Fibroblast of lung (primary cell): ENCODE data around the gene LMO1. TPM values are rescaled to one million over a fixed set of nuclear protein-coding genes. Genes with fewer than 3 reads are reported as not detected.

Experiments
- DNase-seq, 2 donors: peaks; one replicate each; pipeline versions ENCODE4 v3.0.0 to v3.0.0-alpha.2; 2010; ENCODE audit warnings: low read depth in 2 of 2
- H2AFZ ChIP-seq: 2 replicates; pipeline ENCODE4 v1.5.1; 2012; ENCODE audit warnings: low read length, control low read depth, inconsistent platforms
- H3K27ac ChIP-seq: 2 replicates; pipeline ENCODE4 v1.5.1; 2011; ENCODE audit warnings: low read length, control low read depth; ENCODE audit not compliant: insufficient read depth
- H3K27me3 ChIP-seq: 2 replicates; pipeline ENCODE4 v1.5.1; 2011; ENCODE audit warnings: mild to moderate bottlenecking, low read length; ENCODE audit not compliant: control insufficient read depth, insufficient read depth
- H3K36me3 ChIP-seq: 2 replicates; pipeline ENCODE4 v1.5.1; 2011; ENCODE audit warnings: low read length; ENCODE audit not compliant: control insufficient read depth, insufficient read depth
- H3K4me1 ChIP-seq: 2 replicates; pipeline ENCODE4 v1.5.1; 2011; ENCODE audit warnings: low read length; ENCODE audit not compliant: control insufficient read depth, insufficient read depth; ENCODE audit errors: extremely low read depth
- H3K4me2 ChIP-seq: 2 replicates; pipeline ENCODE4 v1.5.1; 2011; ENCODE audit warnings: low read length, control low read depth; ENCODE audit not compliant: insufficient read depth; ENCODE audit errors: extremely low read depth
- H3K4me3 ChIP-seq, 4 experiments: fragments of 200-600 bp in 1 of 4; sonication (generic) in 1 of 4; replicated peaks in 1 of 4; 2 replicates each; pipeline ENCODE4 v1.5.1; 2011 to 2016; ENCODE audit warnings: low read length in 4 of 4, low read depth in 3 of 4, mild to moderate bottlenecking in 3 of 4, control low read depth in 2 of 4, inconsistent platforms in 1 of 4, mixed read lengths in 1 of 4; ENCODE audit not compliant: insufficient read depth in 1 of 4; ENCODE audit errors: control extremely low read depth in 1 of 4
- H3K79me2 ChIP-seq: 2 replicates; pipeline ENCODE4 v1.5.1; 2012; ENCODE audit warnings: mild to moderate bottlenecking, low read length, inconsistent platforms; ENCODE audit not compliant: control insufficient read depth, insufficient read depth
- H3K9ac ChIP-seq: 2 replicates; pipeline ENCODE4 v1.5.1; 2011; ENCODE audit warnings: mild to moderate bottlenecking, low read length, control low read depth; ENCODE audit not compliant: insufficient read depth
- H3K9me3 ChIP-seq: 2 replicates; pipeline ENCODE4 v1.5.1; 2012; ENCODE audit warnings: low read depth, low read length; ENCODE audit not compliant: control insufficient read depth, insufficient read depth
- H4K20me1 ChIP-seq: 2 replicates; pipeline ENCODE4 v1.5.1; 2011; ENCODE audit warnings: low read length; ENCODE audit not compliant: control insufficient read depth, insufficient read depth; ENCODE audit errors: extremely low read depth
- EZH2 ChIP-seq: IDR thresholded peaks from 2 replicates; pipeline ENCODE4 v1.5.1; 2012; ENCODE audit warnings: low read length, control low read depth, mild to moderate bottlenecking; ENCODE audit errors: missing control alignments
- polyA plus RNA-seq, 2 donors: library from polyadenylated mRNA; depleted of rRNA in 1 of 2; stranded (reverse) in 1 of 2; unstranded in 1 of 2; fragments of >200 nt; gene quantifications; 2 replicates each; pipeline ENCODE4 v1.2.1, GENCODE V29; 2011 to 2012; ENCODE audit warnings: missing spikeins in 1 of 2
- total RNA-seq: library from RNA; depleted of rRNA; stranded (reverse); fragments of >200 nt; gene quantifications from 2 replicates; pipeline ENCODE4 v1.2.1, GENCODE V29; 2014
- TF ChIP-seq, protein P1 (sequence below), 2 donors: IDR thresholded peaks in 1 of 2; conservative IDR thresholded peaks in 1 of 2; 1 replicate in 1 of 2; 2 replicates in 1 of 2; pipeline ENCODE4 v1.5.1; 2011 to 2012; ENCODE audit warnings: low read length in 2 of 2, control low read depth in 1 of 2, inconsistent platforms in 1 of 2, low read depth in 1 of 2, mild to moderate bottlenecking in 1 of 2

Gene LMO1
- total and polyA plus RNA-seq, 2 donors (not counting 1 experiment from before 2014, with no cell fraction given), result not detected

DNA sequence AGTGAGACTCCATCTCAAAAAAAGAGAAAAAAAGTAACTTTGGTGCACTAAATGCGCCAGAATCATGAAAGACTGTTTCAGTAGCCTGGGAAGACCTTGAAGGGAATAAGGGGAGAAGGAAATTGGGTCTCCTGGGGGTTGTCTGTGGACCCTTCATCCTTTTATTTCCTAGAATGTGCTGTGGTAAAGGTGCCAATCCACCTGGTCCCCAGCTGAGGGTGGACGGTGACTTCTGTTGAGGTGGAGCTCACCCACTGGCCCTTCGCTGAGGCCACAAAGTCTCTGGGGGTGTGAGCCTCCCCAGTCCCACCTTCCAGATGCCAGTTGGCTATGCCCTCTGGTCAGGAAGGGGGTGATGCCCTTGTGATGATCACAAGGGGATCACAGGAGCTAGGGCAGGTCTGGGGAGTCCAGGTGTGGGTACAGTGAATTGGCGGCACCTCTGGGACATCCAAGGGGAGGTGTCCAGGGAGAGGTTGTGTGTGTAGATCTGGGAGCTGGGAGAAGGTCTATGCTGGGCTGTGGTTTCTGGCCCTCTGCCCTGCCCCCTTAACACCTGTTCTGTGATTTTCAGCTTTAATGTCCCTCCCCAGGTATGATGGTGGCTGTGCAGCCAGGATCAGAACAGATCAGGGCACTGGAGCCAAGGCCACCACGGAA lies 34.2 kb upstream of the LMO1 start:
- H3K79me2 ChIP-seq, result no peaks in the 10 kb centered on the region
- no peak overlapping the region for H3K4me2 ChIP-seq
- H4K20me1 ChIP-seq, result no peaks in the 10 kb centered on the region
- no peaks in the 10 kb centered on the region for H3K27me3 ChIP-seq
- no peak for TF ChIP-seq EZH2
- TF ChIP-seq, protein P1, sequence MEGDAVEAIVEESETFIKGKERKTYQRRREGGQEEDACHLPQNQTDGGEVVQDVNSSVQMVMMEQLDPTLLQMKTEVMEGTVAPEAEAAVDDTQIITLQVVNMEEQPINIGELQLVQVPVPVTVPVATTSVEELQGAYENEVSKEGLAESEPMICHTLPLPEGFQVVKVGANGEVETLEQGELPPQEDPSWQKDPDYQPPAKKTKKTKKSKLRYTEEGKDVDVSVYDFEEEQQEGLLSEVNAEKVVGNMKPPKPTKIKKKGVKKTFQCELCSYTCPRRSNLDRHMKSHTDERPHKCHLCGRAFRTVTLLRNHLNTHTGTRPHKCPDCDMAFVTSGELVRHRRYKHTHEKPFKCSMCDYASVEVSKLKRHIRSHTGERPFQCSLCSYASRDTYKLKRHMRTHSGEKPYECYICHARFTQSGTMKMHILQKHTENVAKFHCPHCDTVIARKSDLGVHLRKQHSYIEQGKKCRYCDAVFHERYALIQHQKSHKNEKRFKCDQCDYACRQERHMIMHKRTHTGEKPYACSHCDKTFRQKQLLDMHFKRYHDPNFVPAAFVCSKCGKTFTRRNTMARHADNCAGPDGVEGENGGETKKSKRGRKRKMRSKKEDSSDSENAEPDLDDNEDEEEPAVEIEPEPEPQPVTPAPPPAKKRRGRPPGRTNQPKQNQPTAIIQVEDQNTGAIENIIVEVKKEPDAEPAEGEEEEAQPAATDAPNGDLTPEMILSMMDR (conservative IDR thresholded peaks at IDR 0.05 in 1 of 2, IDR thresholded peaks at IDR 0.05 in 1 of 2; ENCODE audit: low read depth in 1 of 2, low read length in 2 of 2), result no peak
- H3K27ac ChIP-seq, result no peak overlapping the region
- H3K9me3 ChIP-seq, result no peaks in the 10 kb centered on the region
- H3K36me3 ChIP-seq, result no peaks in the 10 kb centered on the region
- no peak overlapping the region for H3K9ac ChIP-seq
- no peak overlapping the region for H3K4me3 ChIP-seq
- H3K4me1 ChIP-seq, result no peaks in the 10 kb centered on the region
- H2AFZ ChIP-seq, result no peak overlapping the region
- DNase-seq, result no peak

DNA sequence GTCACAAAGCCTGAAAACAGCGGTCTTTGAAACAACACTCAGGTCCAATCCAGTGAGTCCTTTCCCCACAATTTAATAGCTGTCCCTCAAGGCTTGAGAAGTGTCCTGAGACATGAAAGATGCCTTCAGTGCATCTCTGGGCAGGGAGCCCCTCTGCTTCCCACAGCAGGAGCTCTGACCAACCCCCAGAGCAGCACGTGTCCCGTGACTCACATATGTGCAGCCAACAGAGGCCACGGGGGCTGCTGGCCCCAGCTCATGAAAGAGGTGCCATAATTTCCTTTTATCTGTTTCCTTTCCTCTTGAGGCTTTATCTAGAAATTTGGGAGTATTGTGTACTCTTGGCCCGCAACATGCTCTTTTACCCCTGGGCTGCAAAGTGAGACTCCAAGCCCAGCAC lies 33.2 kb upstream of the LMO1 start:
- Histone ChIP-seq H4K20me1 (no peaks in the 10 kb centered on the region), H3K27ac (no peak overlapping the region), H3K4me3 (no peak overlapping the region), H3K9ac (no peak overlapping the region), H3K36me3 (no peaks in the 10 kb centered on the region), H3K79me2 (no peaks in the 10 kb centered on the region), H3K4me2 (no peak overlapping the region), H3K4me1 (no peaks in the 10 kb centered on the region), H2AFZ (no peak overlapping the region), H3K27me3 (no peaks in the 10 kb centered on the region), H3K9me3 (no peaks in the 10 kb centered on the region)
- no peak for DNase-seq
- TF ChIP-seq EZH2, result no peak
- TF ChIP-seq, protein P1 (conservative IDR thresholded peaks at IDR 0.05 in 1 of 2, IDR thresholded peaks at IDR 0.05 in 1 of 2; ENCODE audit: low read depth in 1 of 2, low read length in 2 of 2), result no peak

DNA sequence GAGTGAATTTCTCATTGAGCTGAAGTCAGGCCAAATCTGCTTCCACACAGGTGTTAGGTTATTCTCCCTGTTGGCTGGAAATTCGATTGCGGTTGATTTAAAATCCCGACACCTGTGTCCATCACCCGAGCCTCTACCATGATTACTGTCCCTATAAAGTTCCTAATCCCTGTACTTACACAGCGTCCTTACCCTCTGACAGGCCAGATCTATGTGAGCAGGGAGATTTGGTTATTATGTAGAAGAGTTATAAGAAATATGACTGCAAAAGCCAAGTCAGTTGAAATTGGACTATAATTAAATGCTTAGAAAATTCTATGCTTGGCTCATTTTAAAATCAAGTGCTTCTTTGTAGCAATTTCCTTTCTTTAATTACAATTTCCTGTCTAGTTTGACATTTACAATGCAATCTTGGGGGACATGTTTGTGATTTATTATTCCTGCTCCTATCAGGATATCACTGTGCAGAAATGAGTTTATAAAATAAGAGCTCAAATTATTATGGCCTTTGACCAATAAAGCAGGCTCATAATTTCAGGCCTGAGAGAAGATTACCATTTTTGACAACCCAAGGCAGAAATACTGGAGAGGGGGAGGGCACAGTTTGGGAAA lies 32.5 kb upstream of the LMO1 start:
- Histone ChIP-seq H3K27me3 (no peaks in the 10 kb centered on the region), H3K9me3 (no peaks in the 10 kb centered on the region), H3K36me3 (no peaks in the 10 kb centered on the region), H3K4me2 (no peak overlapping the region), H3K9ac (no peak overlapping the region), H3K4me3 (no peak overlapping the region), H3K4me1 (no peaks in the 10 kb centered on the region), H3K27ac (no peak overlapping the region), H2AFZ (no peak overlapping the region), H3K79me2 (no peaks in the 10 kb centered on the region), H4K20me1 (no peaks in the 10 kb centered on the region)
- TF ChIP-seq, protein P1 (conservative IDR thresholded peaks at IDR 0.05 in 1 of 2, IDR thresholded peaks at IDR 0.05 in 1 of 2; ENCODE audit: low read depth in 1 of 2, low read length in 2 of 2), result no peak
- no peak for TF ChIP-seq EZH2
- DNase-seq, result no peak
